Dermis microvascular lymphatic vessel endothelial cell (primary cell): ENCODE data around the gene GPR107. TPM values are rescaled to one million over a fixed set of nuclear protein-coding genes. Genes with fewer than 3 reads are reported as not detected.

Experiments
- DNase-seq, 2 donors: peaks; one replicate each; pipeline versions ENCODE4 v3.0.0 to v3.0.0-alpha.2; 2010; ENCODE audit warnings: low read depth in 2 of 2
- total RNA-seq: library from RNA; depleted of rRNA; stranded (reverse); fragments of >200 nt; gene quantifications from 2 replicates; pipeline ENCODE4 v1.2.1, GENCODE V29; 2014

The GPR107 gene
- total RNA-seq, 1 donor from 2014 or later, result 19.8 TPM

DNA sequence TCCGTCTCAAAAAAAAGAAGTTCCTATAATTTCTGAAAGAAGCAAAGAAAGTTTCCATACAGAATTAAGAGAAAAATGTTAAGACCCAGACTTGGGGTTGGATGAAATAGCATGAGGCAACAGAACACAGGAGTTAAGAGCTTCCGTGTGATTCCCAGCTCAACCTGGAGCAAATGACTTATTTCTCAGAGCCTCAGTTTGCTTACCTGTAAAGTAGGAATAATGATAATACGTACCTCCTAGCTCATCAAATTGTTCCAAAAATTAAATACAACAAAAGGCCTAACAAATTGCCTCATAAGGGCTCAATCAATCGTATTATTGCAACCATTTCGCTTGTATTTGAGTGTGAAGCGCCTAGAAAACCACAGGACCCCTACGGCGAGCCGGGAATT, 600 bp upstream of the GPR107 start:
- DNase-seq, result no peak

DNA sequence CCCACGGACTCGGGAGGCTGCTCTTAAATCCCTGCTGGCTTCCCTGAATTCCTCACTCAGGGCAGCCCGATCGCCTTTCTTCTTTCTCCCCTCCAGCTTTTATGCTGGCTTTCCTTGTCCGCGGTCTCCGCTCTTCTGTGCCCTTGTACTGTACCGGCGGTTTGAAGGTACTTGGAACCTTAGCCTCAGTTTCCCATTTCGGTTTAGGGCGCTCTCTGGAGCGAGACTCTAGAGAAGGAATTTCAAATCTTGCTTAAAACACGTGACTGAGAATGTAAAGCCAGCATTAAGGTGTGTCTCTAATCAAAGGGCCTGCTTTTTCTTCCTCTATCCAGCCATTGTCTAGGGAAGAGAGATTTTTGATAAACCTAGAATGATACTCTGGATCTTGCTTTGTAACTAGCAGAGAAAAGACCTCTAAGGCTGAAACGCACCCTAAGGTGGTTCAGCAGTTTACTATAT, 650 bp downstream of the GPR107 start:
- peak in 1 of 2 donors; percentile 22 for DNase-seq

DNA sequence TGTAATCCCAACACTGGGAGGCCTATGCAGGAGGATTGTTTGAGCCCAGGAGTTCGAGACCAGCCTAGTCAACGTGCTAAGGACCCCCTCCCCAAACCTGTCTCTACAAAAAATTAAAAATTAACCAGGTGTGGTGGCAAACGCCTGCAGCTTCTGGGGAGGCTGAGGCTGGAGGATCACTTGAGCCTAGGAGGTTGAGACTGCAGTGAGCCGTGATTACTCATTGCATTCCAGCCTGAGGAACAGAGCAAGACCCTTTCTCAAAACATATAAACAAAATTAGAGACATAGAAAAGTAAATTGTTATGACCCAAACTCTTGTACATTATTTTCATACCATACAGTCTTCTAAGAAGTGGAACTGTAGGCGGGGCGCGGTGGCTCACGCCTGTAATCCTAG, 1.1 kb downstream of the GPR107 start:
- DNase-seq, result no peak

DNA sequence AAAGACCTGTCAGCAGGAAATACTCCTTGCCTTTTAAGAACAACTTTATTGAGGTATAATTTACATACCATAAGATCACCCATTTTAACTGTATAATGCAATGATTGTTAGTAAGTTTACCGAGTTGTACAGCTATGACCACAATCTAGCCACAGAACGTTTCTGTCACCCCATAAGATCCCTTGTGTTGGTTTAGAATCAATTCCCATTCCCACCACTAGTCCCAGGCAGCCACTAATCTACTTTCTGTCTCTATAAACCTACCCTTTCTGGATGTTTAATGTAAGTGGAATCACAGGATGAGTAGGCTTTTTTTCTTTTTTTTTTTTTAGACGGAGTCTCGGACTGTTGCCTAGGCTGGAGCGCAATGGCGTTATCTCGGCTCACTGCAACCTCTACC, 4.4 kb downstream of the GPR107 start:
- DNase-seq, result no peak

DNA sequence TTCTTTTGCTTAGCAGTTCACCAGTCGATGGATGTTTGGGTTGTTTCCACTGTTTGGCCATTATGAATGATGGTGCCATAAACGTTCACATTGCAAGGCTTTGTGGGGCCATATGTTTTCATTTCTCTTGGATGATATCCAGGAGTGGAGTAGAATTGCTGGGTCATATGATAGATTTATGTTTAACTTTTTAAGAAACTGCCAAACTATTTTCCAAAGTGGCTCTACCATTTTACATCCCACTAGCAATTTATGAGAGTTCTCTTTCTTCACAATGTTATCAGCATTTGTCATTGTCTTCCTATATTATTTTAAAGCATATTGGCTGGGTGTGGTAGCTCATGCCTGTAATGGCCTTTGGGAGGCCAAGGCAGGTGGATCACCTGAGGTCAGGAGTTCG, 5.2 kb downstream of the GPR107 start:
- DNase-seq, result peak; percentile 65 to 77

DNA sequence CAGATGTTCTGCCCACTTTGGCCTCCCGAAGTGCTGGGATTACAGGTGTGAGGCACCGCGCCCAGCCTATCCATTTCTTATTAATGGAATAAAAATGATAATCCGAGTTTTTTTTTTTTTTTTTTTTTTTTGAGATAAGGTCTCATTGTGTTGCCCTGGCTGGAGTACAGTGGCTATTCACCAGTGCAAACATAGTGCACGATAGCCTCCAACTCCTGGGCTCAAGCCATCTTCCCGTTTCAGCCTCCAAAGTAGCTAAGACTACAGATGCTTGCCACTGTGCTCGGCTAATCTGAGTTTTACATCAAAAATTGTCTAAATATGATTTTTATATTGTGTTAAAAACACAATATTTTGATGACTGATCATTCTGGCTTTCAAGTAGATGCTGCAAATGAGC, 6.6 kb downstream of the GPR107 start:
- DNase-seq, result no peak

DNA sequence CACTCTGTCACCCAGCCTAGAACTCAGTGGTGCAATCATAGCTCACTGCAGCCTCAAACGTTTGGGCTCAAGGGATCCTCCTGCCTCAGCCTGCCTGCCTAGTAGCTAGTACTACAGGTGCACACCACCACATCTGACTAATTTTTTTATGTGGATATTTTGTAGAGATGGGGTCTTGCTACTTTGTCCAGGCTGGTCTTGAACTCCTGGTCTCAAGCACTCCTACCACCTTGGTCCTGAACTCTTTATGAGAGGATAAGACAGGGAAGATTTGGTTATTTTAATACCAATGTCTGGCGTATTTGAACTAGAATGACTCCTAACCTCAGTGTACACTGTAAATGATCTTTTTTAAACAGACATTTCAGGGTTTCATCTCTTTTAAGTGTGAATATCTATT, 9.0 kb downstream of the GPR107 start:
- no peak for DNase-seq

DNA sequence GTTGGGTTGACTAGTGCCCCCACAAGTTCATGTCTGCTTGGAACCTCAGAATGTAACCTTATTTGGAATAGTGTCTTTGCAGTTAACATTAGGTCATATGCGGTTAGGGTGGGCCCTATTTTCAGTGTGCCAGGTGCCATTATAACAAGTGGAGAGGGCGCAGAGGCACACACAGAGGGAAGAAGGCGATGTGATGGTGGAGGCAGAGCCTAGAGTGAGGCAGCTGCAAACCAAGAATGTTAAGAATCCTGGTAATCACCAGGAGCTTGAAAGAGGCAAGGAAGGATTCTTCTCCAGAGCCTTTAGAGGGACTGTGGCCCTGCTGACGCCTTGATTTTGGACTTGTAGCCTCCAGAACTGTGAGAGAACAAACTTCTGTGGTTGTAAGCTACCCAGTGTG, 10.9 kb downstream of the GPR107 start:
- DNase-seq, result no peak

DNA sequence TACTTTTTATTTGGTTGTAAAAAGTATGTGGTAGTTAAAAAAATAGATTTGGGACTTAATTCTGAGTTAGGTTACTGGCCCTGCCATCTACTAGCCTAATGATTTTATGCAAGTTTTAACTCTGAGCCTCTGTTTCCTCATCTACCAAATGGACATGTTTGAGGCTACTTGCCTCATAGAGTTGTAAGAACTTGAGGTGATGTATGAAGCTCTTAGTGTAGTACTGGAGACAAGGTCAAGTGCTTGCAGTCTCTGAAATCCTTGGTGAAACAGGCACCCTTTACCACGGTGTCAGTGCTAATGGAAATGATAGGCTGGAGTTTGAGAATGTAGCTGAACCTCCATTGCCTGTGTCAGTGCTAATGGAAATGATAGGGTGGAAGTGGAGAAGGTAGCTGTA, 15.3 kb downstream of the GPR107 start:
- no peak for DNase-seq

DNA sequence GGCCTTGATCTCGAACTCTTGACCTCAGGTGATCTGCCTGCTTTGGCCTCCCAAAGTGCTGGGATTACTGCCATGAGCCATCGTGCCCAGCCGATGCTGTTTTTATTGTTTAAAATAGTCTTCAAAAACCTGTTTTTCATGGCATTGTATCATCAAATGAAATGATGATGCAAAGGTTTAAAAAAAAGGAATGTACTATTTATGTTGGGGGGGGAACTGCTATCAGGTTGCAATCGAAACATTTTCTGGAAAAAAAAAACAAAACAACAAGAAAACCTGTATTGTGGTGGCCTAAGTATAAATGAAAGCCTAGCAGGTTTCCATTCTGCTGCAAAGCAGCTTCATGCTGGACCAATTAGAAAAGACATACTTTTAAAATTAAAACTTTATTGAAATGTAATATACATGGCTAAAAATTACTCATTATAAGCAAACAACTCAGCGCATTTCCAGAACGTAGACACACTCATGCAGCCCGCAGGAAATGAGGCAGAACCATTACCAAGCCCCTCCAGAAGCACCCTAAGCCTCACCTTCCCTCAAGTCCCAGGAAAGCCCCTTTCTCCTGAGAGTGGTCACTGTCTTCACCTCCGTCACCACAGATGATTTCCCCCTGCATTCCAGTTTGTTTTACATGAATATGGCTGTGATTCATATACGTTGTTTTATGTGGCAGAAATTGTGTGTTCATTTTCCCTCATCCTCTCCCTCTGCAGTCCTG, 19.0 kb downstream of the GPR107 start:
- DNase-seq, result peak in 1 of 2 donors; percentile 76

DNA sequence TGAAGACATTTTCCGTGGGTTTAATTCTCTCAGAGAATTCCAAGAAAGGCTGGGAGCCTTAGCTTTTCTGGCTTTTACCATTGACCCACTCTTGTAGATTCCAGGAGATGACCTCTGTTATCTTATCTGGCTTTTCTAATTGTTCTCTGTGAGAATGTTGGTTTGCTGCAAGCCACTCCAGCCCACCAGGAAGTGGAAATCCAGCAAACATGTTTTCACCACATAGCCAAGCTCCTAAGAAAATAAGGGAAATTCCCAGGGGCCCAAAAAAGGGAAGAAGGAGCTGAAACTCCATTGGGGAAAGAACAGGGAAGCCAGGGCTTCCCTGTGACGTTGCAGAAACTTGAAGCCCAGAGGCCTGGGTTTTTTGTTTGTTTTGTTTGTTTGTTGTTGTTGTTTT, 19.7 kb downstream of the GPR107 start:
- DNase-seq, result peak; percentile 30 to 93

DNA sequence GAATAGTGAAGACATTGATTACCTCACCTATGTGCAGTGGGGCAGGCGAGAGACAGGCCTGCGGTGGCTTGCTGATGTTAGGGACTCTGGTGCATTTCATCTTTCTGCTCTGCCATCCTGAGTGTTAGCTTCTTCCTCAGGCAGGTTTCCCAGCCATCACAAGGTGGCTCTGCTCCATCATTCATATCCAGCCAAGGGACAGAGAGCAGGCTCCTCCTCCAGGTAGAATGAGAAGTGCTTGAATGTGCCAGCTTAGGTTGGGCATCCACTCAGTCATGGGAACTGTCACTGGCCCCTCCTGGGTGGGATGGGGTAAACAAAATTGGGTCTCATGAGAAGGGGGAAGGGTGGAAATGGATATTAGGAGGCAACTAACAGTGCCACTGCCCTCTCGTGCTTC, 24.8 kb downstream of the GPR107 start:
- DNase-seq, result no peak

DNA sequence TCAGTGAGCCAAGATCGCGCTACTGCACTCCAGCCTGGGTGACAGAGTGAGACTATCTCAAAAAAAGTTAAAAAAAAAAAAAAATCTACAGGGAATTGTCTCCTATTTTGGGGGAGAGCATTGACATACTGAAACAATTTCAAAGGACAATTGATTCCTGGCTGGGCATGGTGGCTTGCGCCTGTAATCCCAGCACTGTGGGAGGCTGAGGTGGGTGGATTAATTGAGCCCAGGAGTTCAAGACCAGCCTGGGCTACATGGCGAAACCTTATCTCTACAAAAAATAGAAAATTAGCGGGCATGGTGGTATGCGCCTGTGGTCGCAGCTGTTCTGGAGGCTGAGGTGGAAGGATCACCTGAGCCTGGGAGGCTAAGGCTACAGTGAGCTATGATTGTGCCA, 30.6 kb downstream of the GPR107 start:
- no peak for DNase-seq

DNA sequence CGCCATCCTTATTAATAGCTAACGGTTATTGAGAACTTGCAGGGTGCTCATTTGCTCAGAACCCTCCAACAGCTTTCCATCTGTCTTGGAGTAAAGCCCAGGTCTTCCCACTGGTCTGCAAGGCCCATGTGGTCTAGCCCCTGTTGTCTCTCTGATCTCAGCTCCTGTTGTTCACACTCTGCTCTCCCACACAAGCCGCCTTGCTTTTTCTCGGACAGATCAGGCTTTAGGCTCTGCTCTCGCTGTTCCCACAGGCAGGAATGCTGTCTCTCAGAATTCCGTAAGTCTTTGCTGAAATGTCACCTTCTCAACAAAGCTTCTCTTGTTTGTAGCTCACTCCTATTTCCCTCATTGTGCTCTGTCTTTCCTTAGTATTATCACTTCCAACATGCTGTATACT, 34.3 kb downstream of the GPR107 start:
- no peak for DNase-seq

DNA sequence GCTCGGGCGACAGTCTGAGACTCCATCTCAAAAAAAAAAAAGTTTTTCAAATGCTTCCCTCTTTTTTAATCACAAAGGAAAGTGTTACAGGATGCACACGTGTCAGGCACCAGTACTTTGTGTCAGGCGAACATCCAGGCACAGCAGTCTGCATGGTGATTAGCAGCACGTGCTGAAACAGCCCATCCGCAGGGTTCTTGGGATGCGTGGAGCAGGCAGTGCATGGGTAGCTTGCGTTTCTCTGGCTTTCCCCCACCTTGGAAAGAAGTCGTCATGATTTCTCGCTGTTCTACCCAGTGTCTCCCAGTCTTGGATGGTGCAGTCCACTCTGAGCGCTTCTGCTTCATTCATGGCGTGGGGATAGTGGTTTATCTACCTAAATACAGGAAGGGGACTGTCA, 35.4 kb downstream of the GPR107 start:
- no peak for DNase-seq

DNA sequence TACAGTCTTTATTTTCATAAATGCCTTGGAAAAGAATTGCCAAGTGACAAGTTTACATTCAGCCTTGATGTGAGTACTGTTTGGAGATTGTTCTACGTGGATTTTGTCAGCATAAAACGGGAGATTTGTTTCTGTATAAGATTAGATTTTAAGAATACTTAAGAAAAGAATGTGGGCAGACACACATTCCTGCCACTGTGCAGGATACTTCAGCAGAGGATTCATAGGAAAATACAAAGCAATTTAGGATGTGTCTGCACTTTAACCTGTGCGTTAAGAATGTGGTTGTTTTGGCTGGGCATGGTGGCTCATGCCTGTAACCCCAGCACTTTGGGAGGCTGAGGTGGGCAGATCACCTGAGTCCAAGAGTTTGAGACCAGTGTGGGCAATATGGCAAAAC, 37.2 kb downstream of the GPR107 start:
- no peak for DNase-seq

DNA sequence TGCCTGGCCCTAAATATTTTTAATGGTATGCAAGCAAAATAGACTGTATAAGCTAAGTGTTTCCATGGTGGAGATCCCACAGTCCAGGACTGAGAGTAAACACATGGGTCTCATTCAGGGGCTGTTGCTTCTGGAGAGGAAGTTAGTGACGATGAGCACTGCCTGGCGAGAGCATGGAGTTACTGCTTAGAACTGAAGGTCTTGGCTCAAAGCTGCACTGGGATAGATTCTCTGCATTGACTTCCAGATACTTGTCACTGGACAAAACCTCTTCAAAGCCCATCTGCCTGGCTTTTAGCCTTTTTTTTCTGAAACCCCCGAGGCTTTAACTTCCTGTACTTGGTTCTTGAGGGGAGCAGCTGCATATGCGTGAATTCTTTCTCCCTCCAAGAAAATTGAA, 39.2 kb downstream of the GPR107 start:
- no peak for DNase-seq

DNA sequence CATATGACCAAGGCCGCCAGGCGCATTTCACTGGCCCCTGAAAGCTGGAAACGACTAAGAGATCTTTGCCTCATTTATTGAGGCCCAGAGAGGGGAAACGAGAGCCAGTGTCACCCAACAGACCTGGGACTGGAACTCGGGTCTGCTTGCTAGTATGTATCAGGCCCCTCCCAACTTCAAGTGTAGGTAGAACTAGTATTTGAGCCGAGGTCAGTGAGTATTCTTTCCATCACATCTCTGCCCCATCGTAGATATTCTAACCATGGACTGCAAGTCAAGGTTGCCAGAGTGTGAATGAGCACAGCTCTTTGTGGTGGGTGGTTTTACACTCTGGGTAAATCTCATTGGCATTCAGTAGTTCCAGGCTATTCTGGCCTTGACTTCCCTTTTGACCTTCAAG, 42.2 kb downstream of the GPR107 start:
- DNase-seq, result no peak

DNA sequence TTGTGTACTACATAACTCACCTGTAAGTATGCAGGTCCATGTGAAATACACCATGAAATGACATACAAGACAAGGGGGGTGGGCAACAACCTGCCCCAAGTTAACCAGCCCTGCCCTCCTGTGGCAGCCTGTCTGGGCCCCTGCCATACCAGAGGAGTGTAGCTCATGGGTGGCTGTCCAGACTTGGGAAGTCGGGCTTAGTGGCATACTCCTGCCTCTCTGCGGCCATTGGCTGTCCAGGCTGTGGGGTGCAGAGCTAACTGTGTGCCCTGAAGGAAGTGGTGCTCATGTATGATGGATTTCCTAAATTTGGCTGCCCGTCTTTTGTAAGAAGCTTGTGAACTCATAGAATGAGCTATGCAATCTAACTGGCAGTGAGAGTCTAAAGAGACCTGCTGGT, 47.0 kb downstream of the GPR107 start:
- no peak for DNase-seq

DNA sequence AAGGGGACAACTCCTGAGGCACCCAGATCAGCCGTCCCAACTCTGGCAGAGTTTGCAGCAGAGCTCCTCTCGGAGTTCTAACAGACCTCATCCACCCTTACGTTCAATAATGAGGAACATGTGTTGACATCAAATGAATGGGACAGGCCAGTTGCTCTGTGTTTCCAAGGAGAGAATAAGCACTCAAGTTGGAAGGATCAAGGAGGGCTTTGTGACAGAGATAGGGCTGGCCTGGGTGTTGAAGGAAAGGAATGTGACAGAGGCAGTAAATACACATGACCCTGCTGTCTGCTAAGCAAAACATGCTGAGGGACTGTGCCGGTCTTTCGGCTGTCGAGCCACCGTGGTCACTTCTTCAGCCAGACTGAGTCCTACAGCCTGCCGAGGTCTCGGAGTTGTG, 48.2 kb downstream of the GPR107 start:
- no peak for DNase-seq

DNA sequence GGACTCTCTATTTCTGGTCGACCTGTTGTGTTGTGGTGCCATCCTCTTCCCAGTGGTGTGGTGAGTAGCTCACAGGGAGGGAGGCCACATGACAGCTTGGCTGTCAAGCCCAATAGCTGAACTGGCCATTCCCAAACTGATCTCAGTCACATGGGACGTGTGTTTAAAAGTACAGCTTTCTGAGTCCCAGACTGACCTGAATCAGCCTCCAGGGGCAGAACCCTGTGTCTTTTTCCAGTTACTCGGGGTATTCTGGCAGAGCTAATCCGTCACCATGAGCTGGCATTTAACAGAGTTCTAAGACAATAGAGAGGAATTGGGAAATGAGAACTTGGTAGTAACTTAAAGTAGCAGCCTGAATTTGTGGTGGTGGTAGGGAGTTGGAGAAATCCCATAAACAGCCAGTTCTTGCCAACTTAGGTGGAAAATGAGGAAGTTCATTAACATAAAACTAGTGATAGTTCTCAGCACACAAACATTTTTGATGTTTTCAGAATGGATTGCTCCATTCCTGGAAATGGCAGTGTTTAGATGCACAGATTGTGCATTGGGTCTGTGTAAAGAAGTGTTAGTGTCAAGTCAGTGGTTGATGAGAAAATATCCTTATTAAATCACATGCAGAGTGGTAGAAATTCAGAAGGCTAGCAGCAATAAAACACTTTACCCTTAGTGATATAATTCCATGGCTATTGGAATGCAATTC, 50.9 kb downstream of the GPR107 start:
- no peak for DNase-seq

DNA sequence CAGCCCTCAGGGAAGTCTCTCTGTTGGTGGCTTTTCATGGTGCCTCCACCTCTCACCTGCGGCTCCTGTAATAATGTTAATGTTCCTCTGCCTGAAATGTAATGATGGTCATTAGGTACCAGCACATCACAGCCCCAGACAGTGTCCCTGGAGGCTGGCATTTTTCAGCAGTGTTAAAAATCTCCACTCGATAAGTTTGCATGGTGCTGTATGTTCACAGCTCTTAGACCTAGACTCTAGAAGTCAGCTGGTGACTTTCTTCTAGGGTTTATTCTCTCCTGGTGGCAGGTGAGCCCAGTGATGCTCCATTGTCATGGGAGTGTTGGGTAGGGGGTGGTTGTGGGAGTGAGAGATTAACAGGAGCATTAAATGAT, 53.1 kb downstream of the GPR107 start:
- DNase-seq, result no peak

DNA sequence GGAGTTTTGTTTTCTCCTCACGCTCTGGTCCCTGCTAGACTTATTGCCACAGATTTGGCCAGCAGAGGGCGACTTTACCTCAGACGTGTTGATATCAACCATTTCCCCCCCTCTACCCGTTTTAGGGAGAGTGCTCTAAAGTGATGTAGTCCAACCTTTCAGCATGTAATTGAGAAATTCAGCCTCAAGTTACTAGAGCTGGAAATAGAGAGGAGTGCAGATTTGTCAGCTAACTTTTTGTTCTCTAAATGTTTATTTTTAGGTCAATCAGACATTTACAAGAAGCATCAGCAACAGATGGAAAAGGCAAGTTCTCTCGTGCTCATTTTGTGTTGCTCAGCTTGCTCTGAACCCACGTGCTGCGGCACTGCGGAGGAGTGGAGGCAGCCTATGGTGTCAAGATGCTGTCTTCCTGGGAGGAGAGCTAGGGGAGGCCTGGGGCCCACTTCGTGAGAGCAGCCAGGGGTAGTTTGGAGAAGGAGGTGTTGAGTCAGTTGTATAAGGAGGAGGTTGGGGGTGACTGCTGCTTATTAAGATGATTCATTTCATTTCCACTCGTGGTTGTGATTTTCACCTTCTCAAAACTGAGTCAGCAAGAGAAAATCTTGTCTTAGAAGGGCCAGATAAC, 53.6 kb downstream of the GPR107 start:
- peak; percentile 55 to 77 for DNase-seq
